AG04449 (cell line): ENCODE data around the gene GCGR.
A peak's percentile ranks its signal among the peaks of the same experiment; 100 is the strongest.

Source experiments
- CTCF ChIA-PET: fragments of 350-600 bp; formaldehyde crosslinking; extraction: SDS; loops from one replicate; lab custom pipeline; 2021; ENCODE audit warnings: antibody characterized with exemption; lab: Yijun Ruan, JAX
- POLR2A ChIA-PET: fragments of 400-600, 350-600 bp; formaldehyde crosslinking; extraction: SDS; loops from one replicate; lab custom pipeline; 2020; ENCODE audit warnings: antibody characterized with exemption, inconsistent platforms; lab: Yijun Ruan, JAX
- DNase-seq: peaks from one replicate; pipeline ENCODE4 v3.0.0-alpha.2; 2010; ENCODE audit warnings: low read depth, low spot score
- H3K4me3 ChIP-seq: 2 replicates; pipeline ENCODE4 v1.5.1; 2011; ENCODE audit warnings: low read depth, mild to moderate bottlenecking, control low read depth, low read length
- TF ChIP-seq, protein P1 (sequence below): IDR thresholded peaks from one replicate; pipeline ENCODE4 v1.5.1; 2011; ENCODE audit warnings: mild to moderate bottlenecking, moderate library complexity, low read length, control low read depth, inconsistent platforms; ENCODE audit not compliant: insufficient read depth; ENCODE audit errors: missing control alignments

GCGR gene

DNA sequence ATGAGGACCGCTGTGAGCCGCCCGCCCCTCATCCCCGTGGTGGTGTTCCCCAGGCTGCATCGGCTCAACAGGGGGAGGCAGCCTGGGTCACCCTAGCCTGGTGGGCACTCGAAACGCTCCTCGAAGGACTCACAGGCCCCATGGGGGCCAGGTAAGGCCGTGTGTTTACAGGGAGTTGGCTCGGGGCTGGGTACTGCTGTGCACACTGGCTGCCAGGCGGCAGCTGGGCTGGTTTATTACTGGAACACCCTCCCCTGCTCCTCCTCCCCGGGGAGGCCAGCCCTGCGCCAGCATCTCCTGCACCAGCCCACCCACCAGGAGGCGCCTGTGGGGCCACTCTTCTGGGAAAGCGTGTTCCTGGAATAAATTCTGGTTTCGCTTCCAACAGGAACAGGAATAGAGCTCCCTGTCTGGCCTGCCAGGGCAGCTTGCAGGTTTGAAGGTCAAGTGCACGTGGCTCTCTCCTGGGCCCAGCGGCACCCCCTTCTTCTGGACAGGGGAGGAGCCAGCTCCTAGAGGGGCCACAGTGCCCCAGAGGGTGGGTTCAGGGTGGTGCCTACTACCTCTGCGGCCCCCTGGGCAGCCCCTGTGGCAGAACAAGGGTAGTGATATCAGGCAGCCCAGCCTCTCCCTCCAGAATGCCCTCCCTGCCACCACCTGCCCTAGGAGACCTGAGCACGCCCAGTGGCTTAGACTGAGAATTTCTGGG is 17.8 kb downstream of the GCGR start:
- ChIA-PET POLR2A (interaction anchor here (1.3 kb wide), 1 partner anchor 11 kb away, joined by 3 read pairs; the partner anchor contains the start of gene MCRIP1), CTCF (interaction anchor here (1.7 kb wide), 1 partner anchor 31 kb away, joined by 3 read pairs; no protein-coding TSS in a partner anchor)
- DNase-seq: no peak
- no peak overlapping the region for H3K4me3 ChIP-seq
- TF ChIP-seq, protein P1, sequence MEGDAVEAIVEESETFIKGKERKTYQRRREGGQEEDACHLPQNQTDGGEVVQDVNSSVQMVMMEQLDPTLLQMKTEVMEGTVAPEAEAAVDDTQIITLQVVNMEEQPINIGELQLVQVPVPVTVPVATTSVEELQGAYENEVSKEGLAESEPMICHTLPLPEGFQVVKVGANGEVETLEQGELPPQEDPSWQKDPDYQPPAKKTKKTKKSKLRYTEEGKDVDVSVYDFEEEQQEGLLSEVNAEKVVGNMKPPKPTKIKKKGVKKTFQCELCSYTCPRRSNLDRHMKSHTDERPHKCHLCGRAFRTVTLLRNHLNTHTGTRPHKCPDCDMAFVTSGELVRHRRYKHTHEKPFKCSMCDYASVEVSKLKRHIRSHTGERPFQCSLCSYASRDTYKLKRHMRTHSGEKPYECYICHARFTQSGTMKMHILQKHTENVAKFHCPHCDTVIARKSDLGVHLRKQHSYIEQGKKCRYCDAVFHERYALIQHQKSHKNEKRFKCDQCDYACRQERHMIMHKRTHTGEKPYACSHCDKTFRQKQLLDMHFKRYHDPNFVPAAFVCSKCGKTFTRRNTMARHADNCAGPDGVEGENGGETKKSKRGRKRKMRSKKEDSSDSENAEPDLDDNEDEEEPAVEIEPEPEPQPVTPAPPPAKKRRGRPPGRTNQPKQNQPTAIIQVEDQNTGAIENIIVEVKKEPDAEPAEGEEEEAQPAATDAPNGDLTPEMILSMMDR: peak; percentile 64

- TF ChIP-seq, protein P1: no peak
- POLR2A ChIA-PET: interaction anchor here (1.3 kb wide), 1 partner anchor 11 kb away, joined by 3 read pairs; the partner anchor contains the start of gene MCRIP1
- no peak for DNase-seq
- no peak overlapping the region for H3K4me3 ChIP-seq
- CTCF ChIA-PET: interaction anchor here (1.7 kb wide), 1 partner anchor 30 kb away, joined by 3 read pairs; no protein-coding TSS in a partner anchor
Observed at GRCh38 chr17:81822312-81822637, 18.3 kb downstream of the GCGR start.

- DNase-seq: no peak
- TF ChIP-seq, protein P1: no peak
- ChIA-PET POLR2A (no interaction called here), CTCF (no interaction called here)
- no peak overlapping the region for H3K4me3 ChIP-seq
Observed at GRCh38 chr17:81822996-81823819, 19.3 kb downstream of the GCGR start.

GRCh38 chr17:81823820-81824550 is 20.0 kb downstream of the GCGR start:
- ChIA-PET CTCF (interaction anchor here (1.5 kb wide), 1 partner anchor 89 kb away, joined by 6 read pairs; no protein-coding TSS in a partner anchor), POLR2A (no interaction called here)
- TF ChIP-seq, protein P1: no peak

DNA sequence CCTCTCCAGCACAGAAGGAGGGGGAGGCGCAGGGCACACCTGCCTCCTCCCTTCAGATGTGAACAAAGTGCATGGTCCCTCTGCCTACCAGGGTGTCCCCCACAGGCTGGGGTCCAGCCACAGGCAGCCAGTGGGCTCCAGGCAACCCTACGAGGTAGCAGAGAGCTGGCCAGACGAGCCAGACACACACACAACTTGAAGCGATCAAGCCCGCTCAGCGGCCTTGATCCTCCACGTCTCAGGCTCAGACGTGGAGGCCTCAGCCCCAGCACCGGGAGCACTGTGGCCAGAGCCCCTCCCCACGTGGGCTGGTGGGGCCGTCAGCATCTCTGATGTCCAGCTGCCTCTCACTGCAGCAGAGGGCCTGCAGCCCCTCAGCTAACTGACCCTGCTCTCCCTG is 20.6 kb downstream of the GCGR start:
- POLR2A ChIA-PET: no interaction called here
- TF ChIP-seq, protein P1: no peak
- DNase-seq: no peak
- CTCF ChIA-PET: interaction anchor here (1.5 kb wide), 1 partner anchor 90 kb away, joined by 6 read pairs; no protein-coding TSS in a partner anchor
- no peak overlapping the region for H3K4me3 ChIP-seq

More at GRCh38 chr17:81823820-81824550, 20.0 kb downstream of the GCGR start:
- no peak overlapping the region for H3K4me3 ChIP-seq
- DNase-seq: no peak
